Pancreas (tissue), 10 donors: ENCODE data around the gene PDCD7. TPM values are rescaled to one million over a fixed set of nuclear protein-coding genes. Genes with fewer than 3 reads are reported as not detected.
"Not testable (repeated sequence)": the region's sequence is repeated elsewhere in the genome, so short reads cannot be mapped to it uniquely, and the experiment has no call there.

ENCODE experiments used
- ATAC-seq, 4 donors: fragments of 200-7000 bp; cut with Tn5 transposase; one replicate each; pipeline versions ENCODE4 v1.8.0 to v1.9.1; 2020; ENCODE audit warnings: mild to moderate bottlenecking in 4 of 4, moderate library complexity in 4 of 4
- DNase-seq, 6 donors: peaks; one replicate each; pipeline ENCODE4 v3.0.0-alpha.2; 2020
- FAIRE-seq: peaks from 2 replicates; lab custom pipeline; 2012; peaks lifted over from hg19 to GRCh38; lab: Jason Lieb, UNC
- H3K27ac ChIP-seq, 4 donors: fragments of 200-600 bp; sonication (generic); 1 replicate in 3 of 4; 2 replicates in 1 of 4; pipeline versions ENCODE4 v1.5.0 to v1.8.0; 2020
- H3K27me3 ChIP-seq, 4 donors: fragments of 200-600 bp; one replicate each; pipeline ENCODE4 v1.8.0; 2021
- H3K36me3 ChIP-seq, 3 donors: fragments of 200-600 bp; sonication (generic) in 1 of 3; one replicate each; pipeline versions ENCODE4 v1.5.0 to v1.8.0; 2020 to 2021
- H3K4me1 ChIP-seq, 3 donors: fragments of 200-600 bp; one replicate each; pipeline ENCODE4 v1.8.0; 2021
- H3K4me3 ChIP-seq, 4 donors: fragments of 200-600 bp; sonication (generic) in 2 of 4; one replicate each; pipeline versions ENCODE4 v1.5.0 to v1.8.0; 2020 to 2021
- H3K9me3 ChIP-seq, 4 donors: fragments of 200-600 bp; one replicate each; pipeline ENCODE4 v1.8.0; 2021
- CTCF ChIP-seq, 4 donors: fragments of 200-600 bp; sonication (generic) in 3 of 4; IDR thresholded peaks; one replicate each; pipeline versions ENCODE4 v1.5.0 to v1.8.0; 2021; ENCODE audit warnings: antibody characterized with exemption in 4 of 4
- WGBS, 2 donors: extraction: QIAGEN DNeasy Blood & Tissue Kit; methylation state at CpG; one replicate each; pipeline ENCODE4 v1.1.7; 2013; 5-methylcytosine and 5-hydroxymethylcytosine counted together
- intact Hi-C, 3 donors: fragments of 100-400 bp; cut with DNase I; formaldehyde crosslinking; loops; one replicate each; pipeline versions ENCODE4 v1.11.1 to v1.14.2; 2022
- polyA plus RNA-seq, 2 donors: library from polyadenylated mRNA; stranded (reverse); fragments of 200-250 nt; gene quantifications; one replicate each; pipeline ENCODE4 v1.2.3, GENCODE V29; 2013
- total RNA-seq, 6 donors: library from RNA; stranded (reverse); fragmentation: NEBNext Ultra II Directional in 4 of 6; extraction: Animal tissue kit (Norgen Biotek cat#: 25700) in 4 of 6; gene quantifications; one replicate each; pipeline versions ENCODE4 v1.2.1 to v1.2.4, GENCODE V29; 2021 to 2023
- donor health status: healthy with polysubstance abuse.
- donor health status: DM: no; HTN: no; CAD: no; lungs with moderate emphysema.
- donor health status: DM: no; HTN: no; CAD: no.
- donor health status: control.
- donor health status: control.
- donor health status: Bipolar disorder and iron deficiency.
- donor health status: DM: yes; HTN: yes; CAD: no.
- donor health status: DM: no; HTN: no; CAD: no.
- donor health status: DM: no; HTN: no; CAD: no.
- donor health status: DM: yes; HTN: yes; CAD: no.

The PDCD7 gene
- total and polyA plus RNA-seq, 8 donors: 7.3 to 13.1 (median 9.3) TPM

- Histone ChIP-seq H3K4me1 (no peaks in the 10 kb centered on the region), H3K27me3 (no peaks in the 10 kb centered on the region), H3K27ac (no peak overlapping the region), H3K4me3 (no peak overlapping the region), H3K9me3 (no peaks in the 10 kb centered on the region), H3K36me3 (peaks cover 0 to 10% (median 2%) of the 10 kb centered on the region in 3 donors)
- DNase-seq (peak in 1 of 6 donors; percentile 44), FAIRE-seq (no peak), ATAC-seq (peak in 1 of 4 donors; percentile 11)
- intact Hi-C loops: no loop called here
- TF ChIP-seq CTCF (IDR thresholded peaks at IDR 0.05): no peak
- WGBS, 2 donors: 87 to 90% methylated on average over 14 of the region's 14 CpGs
Observed at GRCh38 chr15:65094294-65094995, 39.2 kb downstream of the PDCD7 start.

DNA sequence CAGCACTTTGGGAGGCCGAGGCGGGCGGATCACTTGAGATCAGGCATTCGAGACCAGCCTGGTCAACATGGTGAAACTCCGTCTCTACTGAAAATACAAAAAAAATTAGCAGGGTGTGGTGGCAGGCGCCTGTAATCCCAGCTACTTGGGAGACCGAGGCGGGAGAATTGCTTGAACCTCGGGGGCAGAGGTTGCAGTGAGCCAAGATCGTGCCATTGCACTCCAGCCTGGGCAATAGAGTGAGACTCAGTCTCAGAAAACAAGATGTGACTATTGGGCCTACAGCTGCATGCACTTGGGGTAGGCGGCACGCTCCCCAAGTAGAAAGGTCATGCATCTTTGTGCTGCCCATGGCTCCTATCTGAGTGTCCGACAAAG lies 39.8 kb downstream of the PDCD7 start:
- H3K27me3 ChIP-seq, ATAC-seq, H3K4me1 ChIP-seq, H3K4me3 ChIP-seq, intact Hi-C loops, H3K9me3 ChIP-seq, H3K36me3 ChIP-seq, H3K27ac ChIP-seq, FAIRE-seq: not testable (repeated sequence)
- peak in 1 of 6 donors; percentile 1 for DNase-seq
- WGBS, 2 donors: 94 to 99% methylated on average over 13 of the region's 13 CpGs

DNA sequence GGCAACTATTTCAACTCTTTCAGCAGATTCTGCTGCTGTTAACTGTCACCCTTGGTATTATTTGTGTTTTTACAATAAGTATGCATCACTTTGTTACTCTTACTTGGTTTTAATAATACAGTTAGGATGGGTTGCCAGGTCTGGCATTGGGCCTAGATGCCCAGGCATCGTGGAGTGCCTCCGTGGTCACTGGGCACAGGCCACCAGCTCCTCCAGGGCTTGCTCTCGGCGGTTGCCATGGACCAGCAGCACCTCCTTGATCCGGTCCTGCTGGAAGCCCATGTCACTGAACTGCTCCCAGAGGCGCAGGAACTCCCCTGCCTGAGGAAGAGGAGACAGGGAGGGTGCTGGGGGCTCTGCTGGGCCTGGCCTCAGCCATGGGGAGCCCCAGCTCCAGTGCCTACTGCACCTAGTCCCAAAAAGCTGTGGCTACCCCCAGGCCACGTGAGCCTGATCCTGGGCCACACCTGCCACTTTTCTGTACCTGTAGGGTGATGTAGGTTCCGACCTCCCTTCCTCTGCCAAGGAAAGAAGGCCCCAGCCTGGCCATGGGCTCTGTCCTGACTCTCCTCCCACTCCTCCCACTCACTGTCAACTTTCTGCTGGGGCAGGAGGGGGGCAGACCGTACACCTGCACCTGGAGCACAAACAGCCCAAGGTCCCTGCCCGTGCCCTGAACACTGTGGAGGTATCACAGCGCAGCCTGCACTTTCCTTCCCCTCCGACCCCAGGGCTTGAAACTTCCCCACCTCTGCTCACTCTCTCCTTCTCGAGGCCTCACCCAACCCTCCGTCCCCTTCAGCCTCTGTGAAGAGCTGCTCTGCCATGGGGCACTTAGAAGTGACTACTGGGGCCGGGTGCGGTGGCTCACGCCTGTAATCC lies 40.5 kb downstream of the PDCD7 start:
- Histone ChIP-seq H3K9me3 (no peaks in the 10 kb centered on the region), H3K4me1 (no peaks in the 10 kb centered on the region), H3K27me3 (no peaks in the 10 kb centered on the region), H3K36me3 (peaks cover 0 to 1% (median 0%) of the 10 kb centered on the region in 3 donors), H3K27ac (no peak overlapping the region), H3K4me3 (no peak overlapping the region)
- DNase-seq (peak in 2 of 6 donors; percentile 29 to 40), FAIRE-seq (no peak), ATAC-seq (no peak)
- WGBS, 2 donors: 88 to 92% methylated on average over 17 of the region's 17 CpGs
- intact Hi-C loops: no loop called here
- no peak for TF ChIP-seq CTCF (IDR thresholded peaks at IDR 0.05)

DNA sequence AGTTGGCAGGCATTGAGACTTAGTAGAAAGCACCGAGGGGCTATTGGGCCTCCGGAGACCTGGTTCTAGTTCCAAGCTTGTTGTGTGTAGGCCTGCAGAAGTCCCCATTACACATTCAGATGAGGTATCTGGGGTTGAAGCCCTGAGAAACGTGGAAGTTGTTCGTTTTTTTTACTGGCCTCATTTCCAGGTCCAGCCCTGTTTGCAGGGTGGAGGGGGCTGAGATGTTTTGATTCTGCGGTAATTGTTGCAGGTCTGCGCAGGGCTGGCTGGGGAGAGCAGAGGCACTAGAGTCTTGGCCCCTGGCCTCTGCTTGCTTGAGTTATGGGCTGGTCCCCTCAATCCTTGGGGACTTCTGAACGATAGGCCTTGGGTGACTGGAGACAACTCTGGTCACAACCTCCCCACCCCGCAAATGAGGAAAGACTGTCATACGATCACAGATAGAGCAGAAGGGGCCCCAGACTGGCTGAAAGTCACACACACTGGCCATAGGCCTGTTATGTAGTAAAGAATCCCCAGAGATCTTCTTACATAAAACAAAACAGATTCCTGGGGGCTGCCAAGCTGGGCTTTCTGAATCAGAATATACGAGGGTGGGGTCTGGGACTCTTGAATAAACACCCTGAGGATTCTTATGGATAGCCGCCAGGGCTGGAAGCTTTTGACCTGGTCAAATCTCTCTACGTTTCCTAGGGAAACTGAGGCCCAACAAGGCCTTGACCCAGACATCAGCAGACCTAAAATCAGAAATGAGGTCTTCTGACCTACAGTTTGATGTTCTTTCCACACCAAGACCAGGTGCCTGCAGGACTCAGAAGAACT lies 41.5 kb downstream of the PDCD7 start:
- no peaks in the 10 kb centered on the region for H3K36me3 ChIP-seq
- WGBS, 2 donors: 85% methylated on average over 12 of the region's 12 CpGs
- H3K27me3 ChIP-seq: no peaks in the 10 kb centered on the region
- DNase-seq (peak in 1 of 6 donors; percentile 10), ATAC-seq (no peak), FAIRE-seq (no peak)
- H3K4me3 ChIP-seq: no peak overlapping the region
- no peak for TF ChIP-seq CTCF (IDR thresholded peaks at IDR 0.05)
- no peak overlapping the region for H3K27ac ChIP-seq
- H3K4me1 ChIP-seq: no peaks in the 10 kb centered on the region
- H3K9me3 ChIP-seq: no peaks in the 10 kb centered on the region
- intact Hi-C loops: no loop called here
